GM18526 (cell line): ENCODE measurements around the gene COMMD7.

Experiments
- POLR2A ChIP-seq: IDR thresholded peaks from 3 replicates; pipeline ENCODE4 v1.6.1; 2011; ENCODE audit not compliant: insufficient read length; ENCODE audit errors: extremely low read depth

The COMMD7 gene

GRCh38 chr20:32697608-32698007 lies 45.7 kb downstream of the COMMD7 start:
- no peak for TF ChIP-seq POLR2A

DNA sequence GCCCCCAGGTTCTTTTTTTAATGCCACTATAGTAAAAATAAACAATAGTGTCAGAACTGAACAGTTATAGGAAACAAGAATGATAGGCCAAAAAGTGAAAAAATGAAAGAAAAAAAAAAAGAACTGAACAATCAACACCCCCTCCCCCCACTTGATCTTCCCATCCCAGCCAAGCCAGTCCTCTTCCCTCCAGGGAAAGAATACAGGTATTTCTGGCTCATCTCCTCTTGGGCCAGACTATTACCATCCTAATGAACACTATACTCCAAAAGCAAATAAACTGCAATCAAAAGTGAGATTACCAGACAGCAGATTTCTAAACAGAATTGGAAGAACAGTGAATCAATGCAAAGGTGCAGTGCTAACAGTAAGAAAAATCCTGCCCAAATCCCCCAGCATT lies 48.2 kb downstream of the COMMD7 start:
- no peak for TF ChIP-seq POLR2A

GRCh38 chr20:32687180-32687532 lies 56.1 kb downstream of the COMMD7 start:
- no peak for TF ChIP-seq POLR2A

DNA sequence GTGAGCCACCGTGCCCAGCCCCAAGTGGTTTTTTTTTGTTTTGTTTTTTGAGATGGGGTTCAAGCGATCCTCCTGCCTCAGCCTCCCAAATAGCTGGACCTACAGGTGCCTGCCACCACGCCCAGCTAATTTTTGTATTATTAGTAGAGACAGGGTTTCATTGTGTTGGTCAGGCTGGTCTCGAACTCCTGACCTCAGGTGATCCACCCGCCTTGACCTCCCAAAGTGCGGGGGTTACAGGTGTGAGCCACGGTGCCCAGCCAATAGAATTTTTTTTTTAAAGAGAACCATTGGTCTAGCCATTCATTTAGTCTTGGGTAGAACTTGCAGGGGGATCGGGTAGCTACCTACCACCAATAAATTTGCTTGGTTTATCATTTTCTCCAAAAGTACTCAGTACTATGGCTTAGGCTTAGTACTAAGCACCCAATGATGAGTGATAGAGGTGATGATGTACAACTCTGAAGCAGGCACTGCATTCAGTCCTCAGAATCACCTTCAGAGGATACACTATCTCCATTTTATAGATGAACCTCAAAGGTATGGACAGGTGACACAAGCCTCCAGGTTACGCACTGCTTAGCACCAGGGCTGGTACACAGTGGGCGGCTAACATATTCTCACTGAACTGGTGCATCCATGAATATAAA lies 56.6 kb downstream of the COMMD7 start:
- TF ChIP-seq POLR2A = no peak

DNA sequence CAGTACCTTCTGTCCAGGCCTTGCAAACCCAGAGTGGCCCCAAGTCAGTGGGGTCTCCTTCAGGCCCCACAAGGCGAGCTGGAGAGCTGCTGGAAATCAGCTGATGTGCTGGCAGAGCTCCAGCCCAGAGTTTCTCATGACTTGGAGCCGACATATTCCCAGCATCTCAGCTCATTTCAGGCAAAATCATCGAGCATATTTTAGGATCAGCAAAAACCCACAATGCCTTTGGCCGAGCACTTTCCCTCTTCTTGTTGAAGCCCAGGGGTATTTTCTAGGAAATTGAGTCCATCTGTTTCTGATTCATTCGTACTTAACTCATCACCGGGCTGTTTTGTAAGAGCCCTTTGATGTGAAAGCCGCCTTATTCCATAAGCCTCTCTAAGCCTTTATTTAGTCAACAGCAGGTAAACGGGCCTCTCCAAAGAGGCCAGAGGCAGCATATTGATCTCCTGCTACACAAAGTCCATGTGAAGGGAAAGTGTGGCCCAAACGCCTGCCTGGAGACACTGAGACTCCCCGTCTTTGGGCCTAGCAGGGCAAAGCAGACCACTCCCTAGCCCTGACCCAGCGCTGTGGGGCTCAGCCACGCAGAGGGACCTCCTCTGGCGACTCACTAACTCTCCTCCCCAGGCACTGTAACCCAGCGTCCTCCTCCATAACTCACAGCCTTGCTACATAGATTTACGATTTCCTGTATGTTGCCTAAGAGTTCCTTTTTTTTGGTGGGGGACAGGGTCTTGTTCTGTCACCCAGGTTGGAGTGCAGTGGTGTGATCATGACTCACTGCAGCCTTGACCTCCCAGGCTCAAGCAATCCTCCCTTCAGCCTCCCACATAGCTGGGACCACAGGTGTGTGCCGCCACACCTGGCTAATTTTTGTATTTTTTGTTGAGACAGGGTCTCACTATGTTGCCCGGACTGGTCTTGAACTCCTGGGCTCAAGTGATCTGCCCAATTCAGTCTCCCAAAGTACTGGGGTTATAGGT lies 57.4 kb downstream of the COMMD7 start:
- no peak for TF ChIP-seq POLR2A

DNA sequence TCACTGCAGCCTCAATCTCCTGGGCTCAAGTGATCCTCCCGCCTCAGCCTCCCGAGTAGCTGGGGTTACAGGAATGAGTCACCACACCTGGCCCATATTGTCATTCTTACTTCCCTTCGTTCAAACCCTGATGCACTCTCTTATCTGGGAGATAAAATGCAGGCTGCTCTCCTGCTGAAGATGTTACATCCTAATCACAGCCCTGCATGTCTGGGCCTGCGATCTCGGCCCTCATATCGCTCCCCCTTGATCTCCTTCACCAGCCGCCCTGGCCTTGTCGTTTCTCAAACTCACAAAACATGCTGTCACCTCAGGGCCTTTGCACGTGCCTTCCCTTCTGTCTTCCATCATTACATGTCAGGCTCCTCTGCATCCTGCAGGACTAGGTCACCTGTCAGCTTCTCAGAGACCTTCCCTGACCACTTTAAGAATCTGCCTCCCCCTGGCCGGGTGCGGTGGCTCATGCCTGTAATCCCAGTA lies 60.7 kb downstream of the COMMD7 start:
- TF ChIP-seq POLR2A = no peak

DNA sequence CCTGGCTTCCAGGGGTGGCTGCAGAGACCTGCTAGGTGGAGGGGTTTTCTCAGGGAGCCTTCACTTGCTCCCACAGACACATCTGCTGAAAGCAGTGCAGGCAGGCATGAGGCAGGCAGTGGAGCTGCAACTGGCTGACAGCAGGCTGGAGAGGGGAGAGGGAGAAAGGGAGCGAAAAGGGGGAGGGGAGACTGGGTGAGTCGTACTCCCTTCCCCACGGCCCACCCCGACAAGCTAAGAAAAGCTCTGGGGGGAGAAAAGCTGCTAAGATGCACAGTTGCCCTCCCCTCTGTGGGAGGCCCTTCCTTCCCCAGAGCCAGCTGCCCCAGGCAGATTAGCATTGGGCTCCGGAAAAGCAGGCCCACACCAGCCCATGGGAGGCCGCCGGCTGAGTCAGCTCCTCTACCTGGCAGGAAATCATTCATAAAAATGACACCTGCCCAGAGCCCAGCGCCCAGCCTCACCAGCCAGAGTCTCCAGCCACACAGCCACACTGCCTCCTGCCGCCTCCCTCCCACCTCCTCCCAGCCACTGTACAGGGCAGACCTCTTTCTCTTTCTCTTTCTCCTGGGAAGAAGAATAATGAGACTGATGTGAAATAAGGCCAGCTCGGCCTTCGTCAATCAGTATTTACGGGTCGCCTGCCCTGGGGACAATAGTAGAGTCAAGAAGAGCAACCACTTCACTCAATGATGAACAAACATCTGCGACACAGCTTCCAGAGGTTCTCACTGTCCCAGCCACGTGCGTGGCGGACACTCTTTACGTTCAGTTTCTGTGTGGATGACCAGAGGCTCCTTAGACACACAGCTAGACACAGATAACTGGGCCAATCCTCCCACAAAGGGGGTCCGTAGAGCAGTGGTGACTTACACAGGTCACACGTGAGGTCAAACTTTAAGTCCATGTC lies 61.8 kb downstream of the COMMD7 start:
- TF ChIP-seq POLR2A = no peak

DNA sequence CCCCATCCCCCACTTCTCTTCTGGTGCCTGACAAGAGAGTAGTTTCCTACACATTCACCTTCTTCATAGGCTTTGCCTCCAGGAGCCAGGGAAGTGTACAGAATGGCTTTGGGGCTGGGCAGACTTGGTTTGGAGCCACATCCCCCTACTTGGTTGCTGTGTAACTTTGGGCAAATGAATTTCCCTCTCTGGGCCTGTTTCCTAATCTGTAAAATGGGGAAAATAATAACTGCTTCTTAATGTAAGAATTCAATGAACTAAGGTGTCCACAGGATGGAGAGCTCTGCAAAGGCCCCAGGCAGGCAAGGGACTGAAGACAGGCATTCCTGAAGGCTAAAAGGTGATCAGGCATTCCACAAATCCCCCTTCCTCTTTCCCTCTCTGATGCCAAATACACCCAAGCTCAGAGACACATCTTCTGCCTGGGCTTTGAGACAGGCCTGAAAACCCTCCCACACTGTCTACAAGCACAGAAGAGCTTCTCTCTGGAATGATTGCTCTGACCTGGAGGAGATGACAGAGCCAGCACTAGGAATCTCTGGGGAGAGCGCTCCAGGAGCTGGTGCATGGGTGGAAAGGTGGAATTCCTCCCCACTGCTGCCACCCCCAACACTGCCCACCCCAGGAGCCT lies 62.6 kb downstream of the COMMD7 start:
- TF ChIP-seq POLR2A = no peak

GRCh38 chr20:32678948-32679347 lies 64.3 kb downstream of the COMMD7 start:
- no peak for TF ChIP-seq POLR2A

DNA sequence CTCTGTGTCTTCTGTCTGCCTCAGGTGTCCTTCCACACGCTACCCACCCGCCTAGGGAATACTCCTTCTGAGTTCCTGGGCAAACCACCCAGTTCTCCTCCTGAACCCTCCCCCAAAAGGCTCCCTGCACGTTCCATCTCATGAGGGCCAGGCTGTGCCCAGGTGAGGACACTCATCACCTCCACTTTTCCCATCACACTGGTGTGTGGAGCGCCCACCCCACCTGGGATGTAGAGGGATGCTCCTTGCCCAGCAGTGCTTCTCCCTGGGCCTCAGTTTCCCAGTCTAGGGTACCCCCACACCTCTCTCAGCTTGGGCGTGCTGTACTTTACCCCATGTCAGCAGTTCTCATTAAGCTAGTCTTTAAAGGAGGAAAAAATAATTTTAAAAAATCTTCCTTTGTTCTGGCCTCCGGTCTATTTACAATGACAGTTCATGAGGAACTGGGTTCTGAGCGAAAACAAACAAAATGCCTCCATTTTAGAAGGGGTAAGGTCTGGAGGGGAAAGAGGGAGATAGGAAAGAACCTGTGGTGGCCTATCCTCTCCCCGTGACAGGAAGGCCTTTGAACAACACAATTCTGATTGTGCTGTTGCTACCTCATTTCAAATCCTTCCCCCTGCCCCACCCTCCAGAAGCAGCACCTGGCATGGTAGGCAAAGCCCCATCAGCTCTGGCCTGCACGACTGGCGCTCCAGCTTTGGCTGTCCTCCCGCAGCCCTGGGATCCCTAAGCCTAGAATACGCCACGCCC lies 67.9 kb downstream of the COMMD7 start:
- TF ChIP-seq POLR2A = no peak

- TF ChIP-seq POLR2A = no peak
These were observed 68.9 kb downstream of the COMMD7 start for GRCh38 chr20:32674362-32674789.

GRCh38 chr20:32672982-32673851 lies 70.0 kb downstream of the COMMD7 start:
- TF ChIP-seq POLR2A = peak; percentile 64

- no peak for TF ChIP-seq POLR2A
These were observed 70.8 kb downstream of the COMMD7 start for GRCh38 chr20:32672394-32672981.
